A673 (cell line): ENCODE measurements around the gene NSFL1C.

Experiments used
- CTCF ChIP-seq: fragments of 300-800, 200-600 bp; sonication (generic); conservative IDR thresholded peaks from 2 replicates; pipeline ENCODE4 v1.5.1; 2017; ENCODE audit warnings: low read depth, mild to moderate bottlenecking, antibody characterized with exemption, low read length, moderate library complexity, mixed read lengths
- EZH2 ChIP-seq: fragments of 200-600 bp; sonication (generic); IDR thresholded peaks from 2 replicates; pipeline ENCODE4 v1.6.1; 2017; ENCODE audit warnings: borderline replicate concordance, low read depth, mild to moderate bottlenecking, mixed read lengths, antibody characterized with exemption, low read length; ENCODE audit not compliant: poor library complexity, severe bottlenecking

GRCh38 chr20:1500496-1500895, 33.8 kb upstream of the NSFL1C start:
- no peak for TF ChIP-seq CTCF
- no peak for TF ChIP-seq EZH2
